Tibial nerve (tissue), 4 donors: ENCODE measurements around the gene ETS2. TPM values are rescaled to one million over a fixed set of nuclear protein-coding genes. Genes with fewer than 3 reads are reported as not detected.

Experiments
- DNase-seq, 2 donors: peaks; one replicate each; pipeline ENCODE4 v3.0.0-alpha.2; 2019; ENCODE audit warnings: low spot score in 2 of 2
- H3K27ac ChIP-seq, 4 donors: fragments of 200-600 bp; sonication (generic) in 3 of 4; one replicate each; pipeline ENCODE4 v1.5.1; 2017 to 2019; ENCODE audit warnings: mild to moderate bottlenecking in 1 of 4
- H3K27me3 ChIP-seq, 2 donors: fragments of 200-600 bp; sonication (generic) in 1 of 2; one replicate each; pipeline versions ENCODE4 v1.5.1 to v1.6.0; 2017 to 2019
- H3K36me3 ChIP-seq, 3 donors: fragments of 200-600 bp; sonication (generic); one replicate each; pipeline ENCODE4 v1.5.1; 2018 to 2019
- H3K4me1 ChIP-seq, 4 donors: fragments of 200-600 bp; sonication (generic) in 3 of 4; one replicate each; pipeline ENCODE4 v1.5.1; 2017 to 2019
- H3K4me3 ChIP-seq, 4 donors: fragments of 200-600 bp; sonication (generic) in 3 of 4; one replicate each; pipeline ENCODE4 v1.5.1; 2017 to 2019; ENCODE audit warnings: mild to moderate bottlenecking in 1 of 4, moderate library complexity in 1 of 4
- H3K9me3 ChIP-seq, 4 donors: fragments of 200-600 bp; sonication (generic) in 3 of 4; one replicate each; pipeline ENCODE4 v1.5.1; 2017 to 2019
- CTCF ChIP-seq, 5 experiments: fragments of 200-600 bp in 3 of 5; fragments of 450-650 bp in 2 of 5; sonication (generic) in 3 of 5; IDR thresholded peaks; one replicate each; pipeline ENCODE4 v1.5.1; 2016 to 2019; ENCODE audit warnings: antibody characterized with exemption in 5 of 5, mild to moderate bottlenecking in 3 of 5, moderate library complexity in 2 of 5
- EP300 ChIP-seq, 2 donors: sonication (generic); formaldehyde crosslinking; IDR thresholded peaks; one replicate each; pipeline ENCODE4 v1.6.1; 2017; ENCODE audit warnings: antibody characterized with exemption in 2 of 2, mild to moderate bottlenecking in 1 of 2
- POLR2A ChIP-seq, 2 donors: fragments of 450-650 bp; IDR thresholded peaks; one replicate each; pipeline ENCODE4 v1.6.1; 2017; ENCODE audit warnings: antibody characterized with exemption in 2 of 2, mild to moderate bottlenecking in 2 of 2, moderate library complexity in 2 of 2
- WGBS, 2 donors: methylation state at CpG; one replicate each; pipeline ENCODE4 v1.1.5; 2018; 5-methylcytosine and 5-hydroxymethylcytosine counted together
- total RNA-seq, 4 donors: library from RNA; depleted of rRNA; stranded (reverse); fragments of >200 nt; gene quantifications; one replicate each; pipeline ENCODE4 v1.1.0, GENCODE V29; 2016

Gene ETS2
- total RNA-seq, 4 donors from 2014 or later: 85.6 to 103 (median 98.5) TPM

GRCh38 chr21:38864964-38865363 is 59.2 kb downstream of the ETS2 start:
- Histone ChIP-seq H3K36me3 (no peaks in the 10 kb centered on the region), H3K27me3 (no peaks in the 10 kb centered on the region), H3K27ac (no peak overlapping the region), H3K9me3 (no peaks in the 10 kb centered on the region), H3K4me1 (peaks cover 0 to 4% (median 0%) of the 10 kb centered on the region in 4 donors), H3K4me3 (no peak overlapping the region)
- no peak for TF ChIP-seq EP300 (IDR thresholded peaks at IDR 0.05)
- TF ChIP-seq CTCF (IDR thresholded peaks at IDR 0.05): no peak
- no peak for TF ChIP-seq POLR2A (IDR thresholded peaks at IDR 0.05)
- 77 to 91% methylated on average over 3 of the region's 3 CpGs for WGBS, 2 donors
- no peak for DNase-seq

DNA sequence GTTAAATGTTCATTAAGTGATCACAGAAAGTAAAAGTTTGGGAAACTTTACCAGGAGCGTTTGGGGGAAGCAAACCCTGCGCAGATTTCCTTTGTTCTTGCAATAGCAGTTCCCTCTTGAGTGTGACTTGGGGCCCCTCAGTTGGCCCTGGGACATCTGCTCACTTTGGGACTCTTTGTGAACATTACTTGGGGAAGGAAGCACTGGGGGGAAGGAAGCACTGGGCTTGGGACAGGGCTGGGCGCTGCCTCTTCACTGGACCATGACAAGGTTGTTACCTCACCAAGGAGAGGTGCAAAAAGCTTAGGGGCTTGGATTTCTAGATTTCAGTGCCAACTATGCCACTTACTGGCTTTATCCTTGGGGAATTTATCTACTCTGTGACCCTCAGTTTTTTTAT is 63.5 kb downstream of the ETS2 start:
- no peaks in the 10 kb centered on the region for H3K9me3 ChIP-seq
- no peak for DNase-seq
- H3K27ac ChIP-seq: no peak overlapping the region
- H3K36me3 ChIP-seq: no peaks in the 10 kb centered on the region
- TF ChIP-seq EP300 (IDR thresholded peaks at IDR 0.05): peak in 1 of 2 donors; percentile 29
- TF ChIP-seq POLR2A (IDR thresholded peaks at IDR 0.05): no peak
- H3K4me3 ChIP-seq: no peak overlapping the region
- no peaks in the 10 kb centered on the region for H3K4me1 ChIP-seq
- H3K27me3 ChIP-seq: no peaks in the 10 kb centered on the region
- 69 to 82% methylated on average over 3 of the region's 3 CpGs for WGBS, 2 donors

DNA sequence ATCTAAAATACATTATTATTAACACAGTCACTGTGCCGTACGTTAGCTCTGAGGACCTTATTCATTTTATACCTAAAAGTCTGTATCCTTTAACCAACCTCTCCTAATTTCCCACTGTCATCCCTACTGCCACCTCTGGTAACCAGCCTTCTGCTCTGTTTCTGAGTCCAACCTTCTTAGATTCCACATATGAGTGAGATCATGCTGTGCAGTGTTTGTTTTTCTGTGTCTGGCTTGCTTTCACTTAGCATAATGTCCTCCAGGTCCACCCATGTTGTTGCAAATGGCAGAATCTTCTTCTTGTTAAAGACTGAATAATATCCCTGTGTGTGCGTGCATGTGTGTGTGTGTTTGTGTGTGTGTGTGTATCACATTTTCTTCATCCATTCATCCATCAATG is 64.2 kb downstream of the ETS2 start:
- Histone ChIP-seq H3K4me3 (no peak overlapping the region), H3K27me3 (no peaks in the 10 kb centered on the region)
- 72 to 91% methylated on average over 3 of the region's 3 CpGs for WGBS, 2 donors

More for the DNA sequence above, 64.2 kb downstream of the ETS2 start:
- no peak for TF ChIP-seq EP300 (IDR thresholded peaks at IDR 0.05)
- no peak for TF ChIP-seq CTCF (IDR thresholded peaks at IDR 0.05)
- TF ChIP-seq POLR2A (IDR thresholded peaks at IDR 0.05): no peak
- H3K27ac ChIP-seq: no peak overlapping the region
- no peak for DNase-seq
- H3K9me3 ChIP-seq: no peaks in the 10 kb centered on the region
- H3K36me3 ChIP-seq: no peaks in the 10 kb centered on the region
- H3K4me1 ChIP-seq: no peaks in the 10 kb centered on the region
